ENCODE data around the gene TAF12.
"Not testable (repeated sequence)": the region's sequence is repeated elsewhere in the genome, so short reads cannot be mapped to it uniquely, and the experiment has no call there.

The TAF12 gene

GRCh38 chr1:28601696-28602095, 41.2 kb downstream of the TAF12 start:
- H3K4me2 ChIP-seq (ENCODE audit: insufficient read depth, low read length) = no peak overlapping the region
- H4K20me1 ChIP-seq (ENCODE audit: insufficient read depth, low read length) = no peaks in the 10 kb centered on the region
- H2AFZ ChIP-seq (ENCODE audit: low read depth, low read length) = no peak overlapping the region
- no peaks in the 10 kb centered on the region for H3K4me1 ChIP-seq (ENCODE audit: insufficient read depth, low read length)
- no peak for TF ChIP-seq EZH2 (IDR thresholded peaks at IDR 0.05; ENCODE audit: borderline replicate concordance, low read depth, low read length, severe bottlenecking)
- TF ChIP-seq CTCF (IDR thresholded peaks at IDR 0.05; ENCODE audit: borderline replicate concordance, extremely low read depth, low read length, poor library complexity, severe bottlenecking) = no peak
- H3K9ac ChIP-seq (ENCODE audit: low read depth, low read length) = no peak overlapping the region
- ATAC-seq (ENCODE audit: insufficient read depth, low read depth) (no peak), DNase-seq (no peak)
- H3K79me2 ChIP-seq (ENCODE audit: insufficient read depth, low read length) = no peaks in the 10 kb centered on the region
- peaks cover 39% of the 10 kb centered on the region for H3K36me3 ChIP-seq (ENCODE audit: insufficient read depth, low read length)
- H3K27me3 ChIP-seq (ENCODE audit: insufficient read depth, low read length, poor library complexity) = no peaks in the 10 kb centered on the region
- no peak overlapping the region for H3K27ac ChIP-seq (ENCODE audit: low read length)
- no peaks in the 10 kb centered on the region for H3K9me3 ChIP-seq (ENCODE audit: insufficient read depth, low read length, severe bottlenecking)
- no peak overlapping the region for H3K4me3 ChIP-seq (ENCODE audit: low read depth in 1 of 2, low read length in 2 of 2)

- H3K79me2 ChIP-seq (ENCODE audit: insufficient read depth, low read length); H4K20me1 ChIP-seq (ENCODE audit: insufficient read depth, low read length); H3K27ac ChIP-seq (ENCODE audit: low read length); H3K4me3 ChIP-seq (ENCODE audit: low read depth in 1 of 2, low read length in 2 of 2); H3K36me3 ChIP-seq (ENCODE audit: insufficient read depth, low read length); ATAC-seq (ENCODE audit: insufficient read depth, low read depth); H3K27me3 ChIP-seq (ENCODE audit: insufficient read depth, low read length, poor library complexity); H3K9me3 ChIP-seq (ENCODE audit: insufficient read depth, low read length, severe bottlenecking); H3K9ac ChIP-seq (ENCODE audit: low read depth, low read length); H3K4me2 ChIP-seq (ENCODE audit: insufficient read depth, low read length); DNase-seq; H2AFZ ChIP-seq (ENCODE audit: low read depth, low read length); H3K4me1 ChIP-seq (ENCODE audit: insufficient read depth, low read length): not testable (repeated sequence)
These were observed 46.6 kb downstream of the TAF12 start for GRCh38 chr1:28596276-28596675.

- Histone ChIP-seq H4K20me1 (ENCODE audit: insufficient read depth, low read length) (no peaks in the 10 kb centered on the region; the same call in 1 of the 2 replicates), H3K9ac (ENCODE audit: low read depth, low read length) (no peak overlapping the region), H2AFZ (ENCODE audit: low read depth, low read length) (no peak overlapping the region), H3K79me2 (ENCODE audit: insufficient read depth, low read length) (no peaks in the 10 kb centered on the region), H3K36me3 (ENCODE audit: insufficient read depth, low read length) (no peaks in the 10 kb centered on the region), H3K4me2 (ENCODE audit: insufficient read depth, low read length) (no peak overlapping the region), H3K4me1 (ENCODE audit: insufficient read depth, low read length) (peaks cover 5% of the 10 kb centered on the region), H3K4me3 (ENCODE audit: low read depth in 1 of 2, low read length in 2 of 2) (no peak overlapping the region), H3K27me3 (ENCODE audit: insufficient read depth, low read length, poor library complexity) (no peaks in the 10 kb centered on the region), H3K9me3 (ENCODE audit: insufficient read depth, low read length, severe bottlenecking) (no peaks in the 10 kb centered on the region), H3K27ac (ENCODE audit: low read length) (no peak overlapping the region)
- ATAC-seq (ENCODE audit: insufficient read depth, low read depth) = no peak
- DNase-seq = no peak
- TF ChIP-seq CTCF (IDR thresholded peaks at IDR 0.05; ENCODE audit: borderline replicate concordance, extremely low read depth, low read length, poor library complexity, severe bottlenecking) (no peak), EZH2 (IDR thresholded peaks at IDR 0.05; ENCODE audit: borderline replicate concordance, low read depth, low read length, severe bottlenecking) (no peak)
These were observed 47.3 kb downstream of the TAF12 start for GRCh38 chr1:28595412-28596191.

- H3K27me3 ChIP-seq (ENCODE audit: insufficient read depth, low read length, poor library complexity); H3K79me2 ChIP-seq (ENCODE audit: insufficient read depth, low read length); H3K36me3 ChIP-seq (ENCODE audit: insufficient read depth, low read length); H3K9ac ChIP-seq (ENCODE audit: low read depth, low read length); ATAC-seq (ENCODE audit: insufficient read depth, low read depth); H3K4me2 ChIP-seq (ENCODE audit: insufficient read depth, low read length); H3K4me3 ChIP-seq (ENCODE audit: low read depth in 1 of 2, low read length in 2 of 2); H3K9me3 ChIP-seq (ENCODE audit: insufficient read depth, low read length, severe bottlenecking); H2AFZ ChIP-seq (ENCODE audit: low read depth, low read length); H4K20me1 ChIP-seq (ENCODE audit: insufficient read depth, low read length); DNase-seq; H3K4me1 ChIP-seq (ENCODE audit: insufficient read depth, low read length); H3K27ac ChIP-seq (ENCODE audit: low read length): not testable (repeated sequence)
These were observed 48.0 kb downstream of the TAF12 start for GRCh38 chr1:28594686-28595411.

GRCh38 chr1:28593988-28594356, 48.9 kb downstream of the TAF12 start:
- H3K4me3 ChIP-seq (ENCODE audit: low read depth in 1 of 2, low read length in 2 of 2); H3K27me3 ChIP-seq (ENCODE audit: insufficient read depth, low read length, poor library complexity); H3K4me2 ChIP-seq (ENCODE audit: insufficient read depth, low read length); H3K9me3 ChIP-seq (ENCODE audit: insufficient read depth, low read length, severe bottlenecking); H4K20me1 ChIP-seq (ENCODE audit: insufficient read depth, low read length); H2AFZ ChIP-seq (ENCODE audit: low read depth, low read length); H3K36me3 ChIP-seq (ENCODE audit: insufficient read depth, low read length); H3K27ac ChIP-seq (ENCODE audit: low read length); H3K9ac ChIP-seq (ENCODE audit: low read depth, low read length); H3K4me1 ChIP-seq (ENCODE audit: insufficient read depth, low read length); H3K79me2 ChIP-seq (ENCODE audit: insufficient read depth, low read length); DNase-seq; ATAC-seq (ENCODE audit: insufficient read depth, low read depth): not testable (repeated sequence)

Data from DND-41 (cell line).